Measurements from ENCODE around the gene ARHGEF7.

- TF ChIP-seq, protein P1, sequence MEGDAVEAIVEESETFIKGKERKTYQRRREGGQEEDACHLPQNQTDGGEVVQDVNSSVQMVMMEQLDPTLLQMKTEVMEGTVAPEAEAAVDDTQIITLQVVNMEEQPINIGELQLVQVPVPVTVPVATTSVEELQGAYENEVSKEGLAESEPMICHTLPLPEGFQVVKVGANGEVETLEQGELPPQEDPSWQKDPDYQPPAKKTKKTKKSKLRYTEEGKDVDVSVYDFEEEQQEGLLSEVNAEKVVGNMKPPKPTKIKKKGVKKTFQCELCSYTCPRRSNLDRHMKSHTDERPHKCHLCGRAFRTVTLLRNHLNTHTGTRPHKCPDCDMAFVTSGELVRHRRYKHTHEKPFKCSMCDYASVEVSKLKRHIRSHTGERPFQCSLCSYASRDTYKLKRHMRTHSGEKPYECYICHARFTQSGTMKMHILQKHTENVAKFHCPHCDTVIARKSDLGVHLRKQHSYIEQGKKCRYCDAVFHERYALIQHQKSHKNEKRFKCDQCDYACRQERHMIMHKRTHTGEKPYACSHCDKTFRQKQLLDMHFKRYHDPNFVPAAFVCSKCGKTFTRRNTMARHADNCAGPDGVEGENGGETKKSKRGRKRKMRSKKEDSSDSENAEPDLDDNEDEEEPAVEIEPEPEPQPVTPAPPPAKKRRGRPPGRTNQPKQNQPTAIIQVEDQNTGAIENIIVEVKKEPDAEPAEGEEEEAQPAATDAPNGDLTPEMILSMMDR (IDR thresholded peaks at IDR 0.05), result no peak
- TF ChIP-seq POLR2A (IDR thresholded peaks at IDR 0.05) (no peak), EP300 (IDR thresholded peaks at IDR 0.05) (no peak)
Measured at GRCh38 chr13:111212517-111212873, 97.4 kb downstream of the ARHGEF7 start.
